ENCODE results near the gene UBE3A.

The UBE3A gene

GRCh38 chr15:25406846-25407245, 32.0 kb downstream of the UBE3A start:
- FAIRE-seq = no peak
- TF ChIP-seq, protein P1, sequence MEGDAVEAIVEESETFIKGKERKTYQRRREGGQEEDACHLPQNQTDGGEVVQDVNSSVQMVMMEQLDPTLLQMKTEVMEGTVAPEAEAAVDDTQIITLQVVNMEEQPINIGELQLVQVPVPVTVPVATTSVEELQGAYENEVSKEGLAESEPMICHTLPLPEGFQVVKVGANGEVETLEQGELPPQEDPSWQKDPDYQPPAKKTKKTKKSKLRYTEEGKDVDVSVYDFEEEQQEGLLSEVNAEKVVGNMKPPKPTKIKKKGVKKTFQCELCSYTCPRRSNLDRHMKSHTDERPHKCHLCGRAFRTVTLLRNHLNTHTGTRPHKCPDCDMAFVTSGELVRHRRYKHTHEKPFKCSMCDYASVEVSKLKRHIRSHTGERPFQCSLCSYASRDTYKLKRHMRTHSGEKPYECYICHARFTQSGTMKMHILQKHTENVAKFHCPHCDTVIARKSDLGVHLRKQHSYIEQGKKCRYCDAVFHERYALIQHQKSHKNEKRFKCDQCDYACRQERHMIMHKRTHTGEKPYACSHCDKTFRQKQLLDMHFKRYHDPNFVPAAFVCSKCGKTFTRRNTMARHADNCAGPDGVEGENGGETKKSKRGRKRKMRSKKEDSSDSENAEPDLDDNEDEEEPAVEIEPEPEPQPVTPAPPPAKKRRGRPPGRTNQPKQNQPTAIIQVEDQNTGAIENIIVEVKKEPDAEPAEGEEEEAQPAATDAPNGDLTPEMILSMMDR (IDR thresholded peaks at IDR 0.05; ENCODE audit: insufficient read depth, missing control alignments) = no peak

GRCh38 chr15:25406261-25406660, 32.6 kb downstream of the UBE3A start:
- TF ChIP-seq, protein P1 (IDR thresholded peaks at IDR 0.05; ENCODE audit: insufficient read depth, missing control alignments) = no peak
- FAIRE-seq = no peak
- no peak for DNase-seq (ENCODE audit: insufficient read length, low spot score)

More at GRCh38 chr15:25406846-25407245, 32.0 kb downstream of the UBE3A start:
- no peak for DNase-seq (ENCODE audit: insufficient read length, low spot score)

DNA sequence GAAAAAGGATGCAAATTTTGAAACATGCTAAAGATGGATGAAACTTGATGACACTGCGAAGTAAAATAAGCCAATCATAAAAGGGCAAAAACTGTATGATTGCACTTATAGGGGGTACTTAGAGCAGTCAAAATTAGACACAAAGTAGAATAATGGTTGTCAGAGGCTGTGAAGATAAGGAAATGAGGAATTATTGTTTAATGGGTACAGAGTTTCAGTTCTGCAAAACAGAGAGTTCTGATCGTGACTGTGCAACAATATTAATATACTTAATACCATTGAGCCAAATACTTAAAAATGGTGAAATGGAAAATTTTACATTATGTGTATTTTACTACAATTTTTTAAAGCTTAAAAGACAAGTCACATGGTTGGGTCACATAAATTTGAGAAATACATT, 35.1 kb downstream of the UBE3A start:
- TF ChIP-seq, protein P1 (IDR thresholded peaks at IDR 0.05; ENCODE audit: insufficient read depth, missing control alignments) = no peak
- DNase-seq (ENCODE audit: insufficient read length, low spot score) (no peak), FAIRE-seq (no peak)

- TF ChIP-seq, protein P1 (IDR thresholded peaks at IDR 0.05; ENCODE audit: insufficient read depth, missing control alignments) = no peak
- DNase-seq (ENCODE audit: insufficient read length, low spot score) = no peak
- no peak for FAIRE-seq
These were observed 36.5 kb downstream of the UBE3A start for GRCh38 chr15:25402342-25402741.

DNA sequence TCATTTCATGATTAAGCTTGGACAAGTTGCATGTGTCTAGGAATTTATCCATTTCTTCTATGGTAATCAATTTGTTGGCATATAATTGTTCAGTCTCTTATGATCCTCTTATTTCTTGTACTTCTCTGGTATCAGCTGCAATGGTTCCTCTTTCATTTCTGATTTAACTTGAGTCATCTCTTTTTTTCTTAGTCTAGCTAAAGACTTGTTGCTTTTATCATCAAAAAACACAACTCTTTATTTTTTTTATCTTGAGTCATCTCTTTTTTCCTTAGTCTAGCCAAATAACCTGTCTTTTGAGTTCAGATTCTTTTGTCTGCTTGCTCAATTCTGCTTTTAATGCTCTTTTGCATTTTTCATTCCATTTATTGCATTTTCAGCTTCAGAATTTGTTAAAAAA, 37.3 kb downstream of the UBE3A start:
- no peak for DNase-seq (ENCODE audit: insufficient read length, low spot score)
- FAIRE-seq = no peak
- TF ChIP-seq, protein P1 (IDR thresholded peaks at IDR 0.05; ENCODE audit: insufficient read depth, missing control alignments) = no peak

DNA sequence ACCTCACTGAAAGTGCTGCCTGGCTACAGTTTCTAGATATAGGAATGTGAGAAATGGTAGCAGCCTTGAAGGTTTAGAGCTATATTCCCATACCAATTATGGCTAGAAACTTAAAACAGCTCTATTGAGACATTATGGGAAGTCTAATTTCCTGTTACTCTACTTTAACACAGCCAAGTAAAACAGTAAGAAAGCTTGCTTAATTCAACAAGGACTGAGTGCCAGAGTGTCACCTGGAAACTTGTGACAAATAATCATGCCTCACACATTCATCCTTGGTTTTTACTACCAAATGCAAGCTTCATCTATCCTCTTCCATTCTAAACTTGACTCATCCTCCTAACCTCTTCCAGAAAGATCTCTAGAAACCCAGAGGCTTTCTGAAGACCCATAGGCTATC, 41.7 kb downstream of the UBE3A start:
- DNase-seq (ENCODE audit: insufficient read length, low spot score) (no peak), FAIRE-seq (no peak)
- TF ChIP-seq, protein P1 (IDR thresholded peaks at IDR 0.05; ENCODE audit: insufficient read depth, missing control alignments) = no peak

DNA sequence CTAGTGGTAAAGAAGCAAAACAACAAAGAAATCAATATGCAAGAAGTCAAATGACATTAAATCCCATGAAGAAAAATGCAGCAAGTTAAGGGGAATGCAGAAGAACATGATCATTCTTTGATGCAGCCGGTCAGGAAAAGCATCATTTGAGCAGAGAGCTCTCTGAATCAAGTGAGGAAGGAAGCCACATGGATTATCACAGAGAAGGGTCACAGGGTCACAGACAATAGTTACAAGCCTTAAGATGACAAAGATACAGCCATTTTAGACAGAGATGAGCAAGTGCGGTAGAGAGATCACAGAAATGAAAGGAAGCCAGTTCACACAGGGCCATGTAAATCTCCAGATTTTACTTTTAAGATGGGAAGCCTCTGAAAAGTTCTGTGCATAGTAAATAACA, 43.9 kb downstream of the UBE3A start:
- no peak for FAIRE-seq
- DNase-seq (ENCODE audit: insufficient read length, low spot score) = no peak
- TF ChIP-seq, protein P1 (IDR thresholded peaks at IDR 0.05; ENCODE audit: insufficient read depth, missing control alignments) = no peak
